ENCODE measurements around the gene TNFRSF8.

Gene TNFRSF8

DNA sequence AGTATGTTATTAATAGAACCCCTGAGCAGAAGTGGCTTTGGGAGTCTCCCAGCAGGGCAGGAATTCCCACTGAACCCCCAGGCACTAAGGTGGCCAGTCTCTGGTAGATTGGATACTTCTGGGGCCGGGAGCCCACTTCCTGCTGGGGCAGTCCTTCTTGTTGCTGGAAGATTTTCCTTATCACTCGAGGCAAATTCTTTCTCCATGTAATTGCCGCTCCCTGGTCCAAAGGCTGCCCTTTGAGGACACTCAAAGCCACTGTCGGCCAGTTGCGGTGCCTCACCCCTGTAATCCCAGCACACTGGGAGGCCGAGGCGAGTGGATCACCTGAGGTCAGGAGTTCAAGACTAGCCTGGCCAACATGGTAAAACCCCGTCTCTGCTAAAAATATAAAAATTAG lies 81.1 kb downstream of the TNFRSF8 start:
- DNase-seq, result no peak

DNA sequence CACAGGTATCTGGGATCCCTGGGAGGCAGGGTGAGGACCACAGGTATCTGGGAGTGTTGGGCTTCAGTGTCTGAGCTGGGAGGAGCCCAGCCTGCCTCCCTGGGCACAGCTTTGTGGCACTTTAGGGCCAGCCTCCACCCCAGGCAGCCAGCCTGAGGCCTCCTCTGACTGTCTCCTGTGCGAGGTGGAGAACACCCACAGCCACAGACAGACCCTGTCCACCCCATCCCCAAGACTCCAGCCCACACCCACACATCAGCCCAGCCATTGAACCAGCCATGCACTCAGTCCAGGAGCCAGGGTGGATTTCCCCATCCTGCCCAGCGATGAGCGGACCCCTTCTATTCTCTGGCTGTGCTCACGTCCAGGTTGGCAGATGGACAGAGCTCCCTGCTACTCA lies 81.9 kb downstream of the TNFRSF8 start:
- no peak for DNase-seq

DNA sequence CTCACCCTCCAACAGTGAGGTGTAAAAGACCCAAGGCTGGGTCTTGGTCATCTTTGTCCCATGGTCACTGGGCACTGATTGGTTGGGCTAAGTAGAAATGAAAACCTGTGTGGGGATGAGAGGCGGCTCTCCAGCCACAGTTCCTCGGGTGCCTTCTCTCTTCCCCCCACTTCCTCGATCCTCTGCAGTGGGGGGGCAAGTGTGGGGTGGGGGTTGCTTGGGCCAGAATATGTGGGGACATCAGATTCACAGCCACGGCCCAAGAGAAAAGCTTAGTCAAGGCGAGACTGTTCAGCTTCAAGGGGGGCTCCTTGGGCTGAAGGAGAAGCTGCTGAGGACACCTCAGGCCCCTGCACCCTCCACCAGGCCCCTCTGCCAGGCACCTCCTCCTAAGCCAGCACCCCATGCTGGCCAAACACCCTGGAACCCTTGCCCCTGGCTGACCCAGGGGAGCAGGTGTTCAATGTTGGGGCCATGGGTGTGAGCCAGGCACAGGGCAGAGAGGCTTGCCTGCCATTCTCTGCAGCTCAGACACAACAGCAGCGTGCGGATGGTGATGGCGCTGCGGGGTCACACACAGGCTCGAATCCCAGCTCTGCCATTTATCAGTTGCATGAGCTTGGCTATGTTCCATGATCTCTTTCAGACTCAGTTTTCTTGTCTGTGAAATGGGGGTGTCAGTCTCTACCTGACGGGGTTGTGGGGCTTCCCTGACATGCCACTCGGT lies 82.7 kb downstream of the TNFRSF8 start:
- DNase-seq, result no peak

DNA sequence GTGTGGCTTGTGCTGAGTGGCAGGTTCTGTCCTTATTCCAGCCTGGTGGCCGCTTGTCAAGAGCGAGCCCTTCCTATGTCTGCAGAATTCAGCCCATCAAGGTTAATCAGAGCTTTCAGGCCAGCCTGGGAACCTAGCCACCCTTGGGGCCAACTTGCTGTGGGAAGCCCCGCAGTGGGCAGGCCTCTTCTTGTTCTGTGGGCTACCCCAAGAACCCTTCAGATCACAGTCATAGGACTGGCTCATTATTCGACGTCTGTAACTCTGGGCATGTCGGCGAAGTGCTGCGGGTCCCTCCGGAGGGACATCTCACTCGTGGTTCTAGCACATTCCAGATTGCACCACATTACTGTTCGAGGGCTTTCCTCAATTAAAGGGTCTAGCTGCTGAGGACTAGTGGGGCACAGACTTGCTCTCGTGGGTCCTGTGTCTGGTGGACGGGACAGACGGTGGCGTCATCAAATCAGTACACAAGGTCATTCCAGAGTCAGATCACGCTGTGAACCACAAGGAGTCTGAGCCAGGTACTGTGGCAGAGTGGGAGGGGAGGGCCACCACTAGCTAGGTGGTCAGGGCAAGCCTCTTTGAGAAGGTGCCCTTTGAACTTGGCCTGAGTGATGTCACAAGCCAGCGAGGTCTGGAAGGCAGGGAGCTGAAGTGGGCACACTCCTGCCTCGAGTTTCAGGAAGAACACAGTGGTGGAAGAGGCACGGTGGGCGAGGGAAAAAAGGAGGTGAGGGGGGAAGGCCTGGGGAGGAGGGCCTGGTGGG lies 83.4 kb downstream of the TNFRSF8 start:
- DNase-seq, result no peak

DNA sequence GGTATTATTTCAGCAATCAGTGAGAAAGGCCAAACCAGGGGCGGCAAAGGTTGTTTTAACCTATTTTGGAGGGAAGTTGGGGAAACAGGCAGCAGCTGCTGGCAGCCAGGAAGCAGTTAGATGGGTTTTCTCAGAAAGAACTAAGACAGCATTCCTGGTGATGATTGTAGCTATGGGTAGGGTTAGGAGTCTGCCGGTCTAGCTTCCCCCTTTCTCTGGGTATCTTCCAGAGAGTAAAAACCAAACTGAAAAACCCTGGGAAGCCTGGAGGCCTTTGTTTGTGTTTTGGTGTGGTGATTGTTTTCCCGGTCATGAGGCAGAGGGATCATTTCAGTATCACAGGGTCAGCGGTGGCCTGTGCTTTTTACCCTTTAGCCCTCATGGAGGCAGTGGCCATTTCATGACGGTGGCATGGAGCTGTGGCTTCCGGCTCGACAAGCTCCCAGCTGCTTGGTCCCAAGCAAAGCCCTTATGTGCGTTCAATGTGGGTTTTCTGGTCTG lies 84.1 kb downstream of the TNFRSF8 start:
- DNase-seq, result no peak

DNA sequence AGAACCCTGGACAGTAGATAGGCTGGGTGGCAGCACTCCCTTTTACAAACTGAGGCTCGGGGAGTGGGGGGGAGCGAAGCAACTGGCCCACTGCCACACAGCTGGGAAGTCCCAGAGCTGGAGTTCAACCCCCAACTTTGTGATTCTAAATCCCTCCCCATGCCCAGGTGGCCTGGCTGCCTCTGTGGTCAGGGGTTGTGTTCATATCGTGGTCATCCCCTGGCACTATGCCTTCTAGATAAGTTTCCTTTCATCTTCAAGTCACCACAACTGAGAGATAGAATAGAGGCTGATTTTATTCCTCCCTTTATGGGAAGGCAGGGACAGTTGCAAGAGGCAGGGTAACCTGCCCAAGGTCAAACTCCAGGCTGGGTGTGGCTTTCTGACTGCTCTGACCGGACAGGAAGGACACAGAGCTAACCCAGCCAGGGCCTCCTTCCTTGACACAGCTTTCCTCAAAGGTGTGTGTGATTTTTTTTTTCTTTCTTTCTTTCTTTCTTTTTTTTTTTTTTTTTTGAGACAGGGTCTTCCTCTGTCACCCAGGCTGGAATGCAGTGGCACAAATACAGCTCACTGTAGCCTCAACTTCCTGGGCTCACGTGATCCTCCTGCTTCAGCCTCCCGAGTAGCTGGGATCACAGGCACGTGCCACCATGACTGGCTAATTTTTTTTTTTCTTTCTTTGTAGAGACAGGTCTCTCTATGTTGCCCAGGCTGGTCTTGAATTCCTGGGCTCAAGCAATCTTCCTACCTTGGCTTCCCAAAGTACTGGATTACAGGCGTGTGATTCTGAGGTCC lies 85.3 kb downstream of the TNFRSF8 start:
- DNase-seq, result no peak

DNA sequence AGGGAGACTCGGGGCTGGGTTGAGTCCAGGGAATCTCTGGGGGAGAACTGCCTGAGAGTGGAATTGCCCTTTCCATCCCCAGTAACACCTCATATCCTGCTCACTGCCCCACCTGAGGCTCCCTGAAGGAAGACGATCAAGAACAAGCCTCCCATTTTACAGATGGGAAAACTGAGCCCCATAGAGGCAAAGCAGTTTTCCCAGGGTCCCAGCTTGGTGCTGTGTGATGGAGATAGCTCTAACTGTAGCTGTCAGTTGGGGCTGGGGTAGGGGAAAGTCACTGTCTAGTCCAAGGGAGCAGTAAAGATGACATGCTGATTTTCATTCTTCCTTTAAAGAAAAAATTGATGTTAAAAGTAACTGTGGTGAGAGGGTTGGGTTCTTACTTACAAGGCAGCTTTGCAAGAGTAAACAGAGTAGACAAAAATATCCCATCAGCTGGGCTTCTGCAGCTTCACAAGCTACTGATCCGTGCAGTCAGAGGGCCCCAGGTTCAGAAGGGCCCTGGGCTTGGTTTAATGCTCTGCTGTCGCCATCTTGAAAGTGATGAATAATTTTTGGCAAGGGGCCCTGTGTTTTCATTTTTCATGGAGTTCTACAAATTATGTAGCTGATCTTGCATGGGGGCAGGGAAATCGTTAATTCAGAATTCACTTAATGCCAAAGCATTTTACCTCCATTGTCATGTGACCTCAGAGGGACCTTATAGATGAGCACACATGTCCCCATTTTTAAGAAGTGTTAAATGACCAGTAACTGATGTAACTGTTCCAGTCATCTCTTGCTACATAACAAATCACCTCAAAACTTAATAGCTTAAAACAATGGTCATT lies 86.1 kb downstream of the TNFRSF8 start:
- no peak for DNase-seq

DNA sequence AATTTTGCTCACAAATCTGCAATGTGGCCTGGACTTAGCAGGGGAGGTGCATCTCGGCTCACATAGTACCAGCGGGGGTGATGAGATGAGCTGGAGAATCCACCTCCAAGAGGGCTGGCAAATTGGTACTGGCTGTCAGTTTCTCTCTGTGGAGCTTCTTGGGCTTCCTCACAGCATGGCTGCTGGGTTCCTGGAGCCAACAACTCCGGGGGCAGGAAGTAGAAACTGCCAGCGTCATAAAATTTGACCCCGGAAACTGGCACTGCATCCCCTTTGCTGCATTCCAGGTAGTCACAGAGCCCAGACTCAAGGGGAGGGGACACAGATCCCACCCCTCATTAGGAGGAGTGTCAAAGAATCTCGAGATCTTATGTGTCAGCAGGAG lies 86.7 kb downstream of the TNFRSF8 start:
- DNase-seq, result no peak

DNA sequence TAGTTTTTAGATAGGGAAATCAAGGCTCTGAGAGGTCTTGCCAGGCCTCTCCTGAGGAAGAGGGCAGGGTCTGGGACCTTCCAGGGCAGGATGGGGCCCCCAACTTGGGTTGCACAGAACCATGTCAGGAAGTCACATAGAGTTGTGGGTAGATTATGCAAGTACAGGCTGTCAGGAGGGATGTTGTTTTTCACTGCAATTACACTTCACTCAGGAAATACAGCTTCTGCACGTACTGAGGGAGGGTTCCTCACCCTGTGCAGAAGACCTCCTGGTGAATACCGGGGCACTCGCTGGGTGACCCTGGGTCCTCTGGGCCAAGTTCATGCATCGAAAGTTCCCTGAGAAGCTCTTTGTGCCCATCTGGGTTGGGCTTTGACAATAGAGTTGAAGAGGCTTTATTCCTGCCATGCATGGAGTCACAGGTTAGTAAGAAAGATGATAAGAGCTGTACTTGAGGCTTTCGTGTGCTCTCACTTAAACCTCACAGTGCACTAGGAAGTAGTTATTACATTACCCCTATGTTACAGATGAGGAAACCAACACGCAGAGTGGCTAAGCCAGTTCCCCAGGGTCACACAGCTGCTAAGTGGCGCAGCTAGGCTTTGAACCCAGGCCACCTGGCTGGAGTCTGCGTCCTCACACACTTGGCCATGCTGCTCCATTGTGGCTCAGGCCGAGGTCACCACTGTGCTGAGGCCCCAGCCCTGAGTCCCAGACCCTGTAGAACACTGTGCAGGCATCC lies 87.5 kb downstream of the TNFRSF8 start:
- DNase-seq, result no peak

DNA sequence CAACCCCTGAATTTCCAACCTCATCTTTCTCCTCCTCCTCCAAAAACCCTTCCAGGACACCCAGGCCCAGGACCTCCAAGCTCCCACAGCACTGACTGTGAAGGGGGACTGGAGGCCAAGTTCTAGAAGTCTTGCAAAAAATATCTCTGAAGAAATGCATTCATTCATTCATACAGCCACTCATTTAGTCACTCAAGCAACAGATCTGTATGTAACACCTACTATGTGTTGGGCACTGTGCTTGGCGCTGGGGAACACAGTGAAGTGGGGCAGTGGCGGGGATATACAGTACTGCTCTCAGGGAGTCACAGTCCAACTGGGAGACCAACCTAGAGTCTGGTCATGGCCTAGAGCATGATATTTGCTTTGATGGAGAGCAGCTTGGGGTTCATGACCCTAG lies 88.4 kb downstream of the TNFRSF8 start:
- no peak for DNase-seq

DNA sequence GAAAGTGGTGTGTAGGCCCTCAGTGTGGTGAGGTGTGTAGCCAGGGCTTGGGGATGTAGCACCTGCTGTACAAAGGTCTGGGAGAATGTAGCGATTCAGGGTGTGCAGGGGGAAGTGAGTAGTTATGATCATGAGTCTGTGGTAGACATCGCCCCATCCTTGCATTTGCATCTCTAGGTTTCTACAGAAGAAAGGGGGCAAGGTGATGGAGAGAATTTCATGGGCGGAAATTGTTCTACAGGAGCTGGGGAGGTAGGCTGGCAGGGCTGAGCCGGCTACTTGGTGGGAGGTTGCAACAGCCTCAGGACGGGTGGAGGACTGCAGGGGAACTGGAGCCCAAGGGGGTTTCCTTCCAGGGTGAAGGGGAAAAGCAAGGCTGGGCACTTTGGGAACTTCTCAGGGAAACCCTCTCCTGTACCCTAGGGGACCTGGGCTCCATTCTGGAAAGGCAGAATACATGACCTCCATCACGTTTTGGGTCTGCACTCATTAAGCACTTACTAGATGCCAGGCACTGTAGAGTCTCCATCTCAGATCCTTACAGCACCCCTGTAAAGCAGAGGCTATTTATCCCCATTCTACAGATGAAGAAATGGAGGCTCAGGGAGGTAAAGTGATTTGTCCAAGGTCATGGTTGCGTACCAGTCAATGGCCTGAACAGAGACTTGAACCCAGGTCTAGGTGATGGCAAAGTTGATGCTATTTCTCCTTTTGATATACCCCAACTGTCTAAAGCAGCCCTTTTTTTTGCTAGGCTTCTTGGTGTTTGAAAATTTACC lies 89.2 kb downstream of the TNFRSF8 start:
- DNase-seq, result no peak

DNA sequence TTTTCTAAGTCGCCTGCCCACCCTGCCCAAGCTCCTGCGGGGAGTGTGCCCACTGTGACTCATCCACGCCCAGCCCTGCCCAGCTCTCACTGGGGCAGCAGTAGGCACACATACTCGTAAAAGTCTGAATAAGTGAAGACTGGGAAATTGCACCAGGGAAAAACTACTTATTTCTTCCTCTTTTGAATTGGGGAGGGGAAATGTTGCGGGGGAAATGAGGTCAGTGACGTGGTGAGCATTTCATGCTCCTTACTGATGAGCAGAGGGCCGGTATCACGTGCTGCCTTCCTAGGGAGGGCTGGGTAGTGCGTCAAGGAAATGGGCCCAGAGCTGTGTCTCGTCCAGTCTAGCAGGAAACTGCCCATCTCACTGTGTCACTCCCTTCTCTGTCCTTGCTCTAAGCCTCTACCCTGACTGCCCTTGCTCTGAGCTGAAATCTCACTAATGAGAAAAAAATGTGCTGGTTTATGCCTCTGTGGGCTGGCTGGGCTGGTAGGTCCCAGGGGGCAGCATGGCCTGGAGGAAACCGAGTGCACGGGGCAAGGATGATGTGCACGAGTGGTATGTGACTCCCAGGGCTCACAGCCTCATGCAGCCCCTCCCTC lies 90.2 kb downstream of the TNFRSF8 start:
- no peak for DNase-seq

DNA sequence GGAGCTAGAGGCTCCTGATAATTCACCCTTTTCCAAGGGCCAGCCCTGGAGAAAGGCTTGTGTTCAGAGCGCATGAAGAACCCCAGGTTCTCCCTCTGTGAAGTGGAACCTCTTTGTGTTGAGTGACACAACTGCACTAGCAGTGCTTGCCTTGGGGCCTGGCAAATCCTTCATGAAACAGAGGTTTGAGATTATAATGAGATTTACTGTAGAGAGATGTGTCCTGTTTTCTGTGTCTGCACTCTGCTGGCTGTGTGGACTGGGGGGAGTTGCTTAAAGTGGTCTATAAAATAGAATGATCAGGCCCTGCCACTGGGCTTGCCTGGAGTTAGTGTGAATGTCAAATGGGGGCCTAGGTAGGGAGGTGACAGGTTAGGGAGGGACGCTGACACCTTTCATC lies 92.2 kb downstream of the TNFRSF8 start:
- DNase-seq, result no peak

DNA sequence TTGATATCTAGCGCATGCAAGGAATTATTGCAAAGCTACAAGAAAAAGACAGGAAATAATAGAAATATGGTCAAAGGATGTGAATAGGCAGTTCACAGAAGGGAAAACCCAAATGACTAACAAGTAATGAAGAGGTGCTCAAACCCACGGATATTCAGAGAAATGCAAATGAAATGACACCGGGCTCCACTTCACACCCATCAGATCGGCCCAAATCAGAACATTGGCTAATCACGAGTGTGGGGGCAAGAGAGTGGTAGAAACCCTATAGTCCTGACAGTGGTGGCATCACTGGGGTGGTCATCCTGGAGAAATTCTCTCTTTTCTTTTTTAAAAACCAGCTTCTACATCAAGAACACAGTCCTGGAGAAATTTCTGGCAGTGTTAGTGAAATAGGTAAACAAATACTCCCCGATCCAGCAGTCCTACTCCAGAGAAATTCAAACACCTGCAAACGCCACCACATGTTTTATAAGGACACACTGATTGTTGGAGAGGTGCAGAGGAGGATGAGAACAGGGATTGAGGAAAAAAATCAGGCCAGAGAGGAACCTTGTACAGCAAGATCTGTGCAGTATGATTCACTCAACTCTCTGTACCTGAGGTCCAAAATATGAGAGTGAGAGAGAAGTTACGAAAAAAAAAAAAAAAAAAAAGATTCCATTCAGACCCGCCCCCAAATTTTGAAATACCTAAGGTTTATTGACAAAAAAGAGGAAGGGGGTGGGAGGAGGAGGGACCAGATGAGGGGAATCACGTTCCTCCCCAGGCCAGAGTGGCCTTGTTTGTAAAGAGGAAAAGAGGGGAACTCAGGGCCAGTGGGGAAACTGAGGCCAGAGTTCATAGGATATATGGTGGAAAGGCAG lies 94.5 kb downstream of the TNFRSF8 start:
- no peak for DNase-seq

DNA sequence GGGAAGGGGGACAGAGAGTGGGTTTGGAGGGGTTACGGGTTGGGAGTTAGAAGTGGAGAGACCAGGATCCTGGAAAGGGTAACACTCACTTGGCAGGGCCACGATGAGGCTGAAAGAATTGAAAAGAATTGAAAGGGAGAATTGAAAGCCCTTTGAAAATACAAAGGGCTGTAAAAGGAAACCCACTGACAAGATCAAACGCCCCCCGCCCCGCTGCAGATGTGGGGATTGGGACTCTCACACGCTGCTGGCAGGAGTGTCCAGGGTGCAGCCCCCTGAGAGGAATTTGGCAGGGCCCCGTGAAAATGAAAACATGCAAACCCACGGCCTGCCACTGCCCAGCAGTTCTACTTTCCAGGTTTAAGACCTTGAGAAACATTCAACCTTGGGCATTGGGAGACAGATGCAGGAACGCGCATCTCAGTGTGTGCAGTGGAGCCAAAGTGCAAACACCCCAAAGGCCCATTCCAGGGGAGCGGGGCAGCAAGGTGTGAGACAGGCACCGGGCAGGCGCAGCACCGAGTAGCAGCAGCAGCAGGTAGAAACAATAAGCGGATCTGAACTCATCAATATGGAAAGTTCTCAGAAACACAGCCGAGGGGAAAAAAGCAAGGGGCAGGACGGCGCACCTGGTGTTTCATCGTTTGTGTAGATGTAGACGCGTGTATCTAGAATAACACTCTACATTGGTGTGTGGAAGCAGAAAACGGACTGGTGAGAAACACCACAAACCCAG lies 95.4 kb downstream of the TNFRSF8 start:
- no peak for DNase-seq

DNA sequence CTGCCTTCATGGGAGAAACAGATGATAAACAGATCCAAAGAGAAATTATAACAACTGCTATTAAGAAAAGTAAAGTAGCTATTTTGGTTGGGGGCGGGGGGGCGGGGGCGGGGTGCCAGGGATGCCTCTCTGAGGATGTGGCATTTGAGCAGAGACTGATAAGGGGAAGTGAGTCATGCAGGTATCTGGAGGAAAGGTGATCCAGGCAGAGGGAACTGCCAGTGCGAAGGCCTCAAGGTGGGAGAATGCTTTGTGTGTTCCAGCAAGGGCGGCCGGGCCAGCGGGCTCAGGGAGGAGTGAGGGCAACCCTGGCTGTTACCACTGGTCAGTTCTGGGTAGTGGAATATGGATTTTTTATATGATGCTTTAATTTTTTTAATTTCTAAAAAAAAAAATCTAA lies 96.7 kb downstream of the TNFRSF8 start:
- no peak for DNase-seq

DNA sequence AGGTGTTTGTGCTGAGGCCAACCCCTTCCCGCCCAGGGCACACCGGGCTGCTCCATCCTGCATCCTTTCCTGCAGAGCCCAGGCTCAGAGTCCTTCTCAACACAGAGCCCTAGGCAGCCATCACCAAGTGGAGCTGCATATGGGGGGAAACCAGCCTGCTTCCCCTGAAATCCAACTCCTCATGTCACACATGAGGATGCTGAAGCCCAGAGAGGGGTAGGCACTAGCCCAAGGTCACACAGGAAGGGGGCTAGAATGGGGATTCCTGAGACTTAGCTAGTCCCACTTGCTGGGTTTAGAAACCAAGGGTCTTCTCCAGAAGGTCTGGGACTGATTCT lies 98.2 kb downstream of the TNFRSF8 start:
- no peak for DNase-seq

DNA sequence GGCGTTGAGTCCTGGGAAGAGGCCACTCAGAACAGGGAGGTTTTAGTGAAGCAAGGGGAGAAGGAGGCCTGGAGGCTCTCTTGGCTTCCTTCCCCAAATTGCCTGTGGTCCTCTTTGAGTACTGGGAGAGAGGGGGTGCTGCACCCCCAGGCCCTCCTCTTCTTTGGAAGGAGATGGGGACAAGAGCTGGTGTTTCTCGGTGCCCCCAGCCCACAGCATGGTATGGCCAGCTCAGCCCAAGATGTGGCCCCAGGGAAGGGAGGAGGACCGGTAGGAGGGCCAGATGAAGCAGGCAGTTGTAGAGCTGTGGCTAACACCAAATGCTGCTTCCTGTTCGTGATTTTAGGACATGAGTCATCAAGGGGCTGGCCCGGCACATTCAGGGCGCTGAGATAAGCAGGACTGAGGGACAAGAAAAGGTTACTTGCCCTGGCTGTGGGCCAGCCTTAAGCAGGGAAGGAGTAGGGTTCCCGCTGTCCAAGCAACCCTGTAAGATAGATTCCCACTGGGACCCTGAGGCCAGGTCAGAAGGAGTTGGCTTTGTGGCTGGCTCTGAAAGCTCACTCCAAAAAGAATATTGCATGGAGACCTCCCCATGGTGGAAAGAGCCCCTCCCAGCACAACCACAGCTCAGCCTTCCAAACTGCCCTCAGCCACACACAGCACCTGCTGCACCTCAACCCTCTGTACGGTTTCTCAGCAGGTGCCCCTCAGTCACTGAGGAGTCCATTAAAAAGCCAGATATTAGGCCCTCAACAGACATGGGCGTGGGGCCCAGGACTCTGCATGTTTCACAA lies 98.8 kb downstream of the TNFRSF8 start:
- no peak for DNase-seq

Measured in cerebellar nuclear complex (tissue), 1 donor.